Stimulated activated CD8-positive, alpha-beta memory T cell treated with anti-CD3 and anti-CD28 coated beads, Interleukin-12 subunit alpha, Interleukin-12 subunit beta, amount 100 ng/mL, for 4 hours (primary cell): ENCODE measurements around the gene TPD52L1.
A peak's percentile ranks its signal among the peaks of the same experiment; 100 is the strongest.
"Not testable (repeated sequence)": the region's sequence is repeated elsewhere in the genome, so short reads cannot be mapped to it uniquely, and the experiment has no call there.

Experiments used
- DNase-seq: peaks from one replicate; pipeline ENCODE4 v3.0.0-alpha.2; 2020; ENCODE audit warnings: low read depth

The TPD52L1 gene

GRCh38 chr6:125270380-125270779, 116.8 kb downstream of the TPD52L1 start:
- no peak for DNase-seq

DNA sequence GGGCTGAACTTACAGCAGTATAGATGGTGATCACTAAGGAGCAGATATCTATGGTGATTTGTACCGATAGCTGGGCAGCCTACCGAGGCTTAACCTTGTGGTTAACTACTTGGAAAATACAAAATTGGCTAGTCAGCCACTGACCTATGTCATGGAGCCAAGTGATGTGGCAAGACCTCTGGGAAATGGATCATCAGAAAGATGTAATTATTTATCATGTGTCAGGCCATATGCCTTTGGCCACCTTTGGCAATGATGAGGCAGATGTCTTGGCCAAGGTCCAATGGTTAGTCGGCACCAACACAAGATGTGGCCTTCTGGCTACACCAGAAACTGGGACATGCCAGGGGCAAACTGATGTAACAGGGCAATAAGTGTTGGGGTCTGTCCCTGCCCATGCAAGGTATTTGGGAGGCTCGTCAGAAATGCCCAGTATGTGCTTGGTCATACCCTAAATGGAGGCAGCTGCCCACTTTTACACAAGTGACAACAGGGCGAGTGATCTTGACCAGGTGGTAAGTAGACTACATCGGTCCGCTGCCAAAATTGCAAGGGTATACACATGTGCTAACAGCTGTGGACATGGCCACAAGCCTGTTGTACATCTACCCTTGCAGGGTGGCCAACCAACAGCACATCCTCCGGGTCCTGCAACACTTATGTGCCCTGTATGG, 118.0 kb downstream of the TPD52L1 start:
- no peak for DNase-seq

DNA sequence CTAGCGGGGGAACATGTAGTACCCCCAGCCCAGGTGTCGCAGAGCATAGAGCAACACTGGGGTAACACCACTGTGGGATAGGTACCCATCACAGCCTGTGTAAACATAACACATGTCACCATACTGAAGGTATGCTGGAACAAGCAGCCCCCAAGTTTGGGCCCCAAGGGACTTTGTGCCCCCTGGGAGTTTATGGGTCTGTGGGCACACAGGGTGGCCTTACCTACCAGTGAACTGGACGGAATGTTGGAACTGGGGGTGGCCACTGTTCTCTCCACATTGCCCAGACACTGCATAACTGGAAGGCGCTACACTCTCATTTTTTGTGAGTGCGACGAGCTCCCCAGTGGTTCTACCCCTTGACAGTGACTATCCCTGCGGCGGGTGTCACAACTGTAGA, 119.7 kb downstream of the TPD52L1 start:
- no peak for DNase-seq

DNA sequence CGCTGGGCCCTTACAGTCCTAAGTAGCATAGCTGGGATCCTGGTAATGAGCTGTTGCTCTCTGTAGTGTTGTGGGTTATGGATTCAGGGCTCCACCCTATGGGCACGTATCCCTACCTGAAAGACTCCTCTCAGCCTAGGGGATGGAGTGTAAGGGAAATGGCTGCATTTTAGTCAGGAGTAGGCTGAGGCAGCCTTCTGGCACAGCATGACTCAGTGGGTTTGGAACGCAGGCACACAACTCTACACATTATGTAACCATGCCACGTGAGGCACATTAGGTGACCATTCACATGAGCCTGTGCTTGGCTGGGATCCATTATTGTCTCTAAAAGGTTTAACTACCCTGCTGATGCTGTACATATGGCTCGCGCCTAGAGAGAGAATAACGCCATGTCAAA, 120.4 kb downstream of the TPD52L1 start:
- no peak for DNase-seq

- no peak for DNase-seq
These were observed 121.4 kb downstream of the TPD52L1 start for GRCh38 chr6:125274935-125275334.

GRCh38 chr6:125275779-125276178, 122.2 kb downstream of the TPD52L1 start:
- DNase-seq = no peak

- DNase-seq = no peak
These were observed 124.3 kb downstream of the TPD52L1 start for GRCh38 chr6:125277838-125278237.

GRCh38 chr6:125279961-125280360, 126.4 kb downstream of the TPD52L1 start:
- no peak for DNase-seq

DNA sequence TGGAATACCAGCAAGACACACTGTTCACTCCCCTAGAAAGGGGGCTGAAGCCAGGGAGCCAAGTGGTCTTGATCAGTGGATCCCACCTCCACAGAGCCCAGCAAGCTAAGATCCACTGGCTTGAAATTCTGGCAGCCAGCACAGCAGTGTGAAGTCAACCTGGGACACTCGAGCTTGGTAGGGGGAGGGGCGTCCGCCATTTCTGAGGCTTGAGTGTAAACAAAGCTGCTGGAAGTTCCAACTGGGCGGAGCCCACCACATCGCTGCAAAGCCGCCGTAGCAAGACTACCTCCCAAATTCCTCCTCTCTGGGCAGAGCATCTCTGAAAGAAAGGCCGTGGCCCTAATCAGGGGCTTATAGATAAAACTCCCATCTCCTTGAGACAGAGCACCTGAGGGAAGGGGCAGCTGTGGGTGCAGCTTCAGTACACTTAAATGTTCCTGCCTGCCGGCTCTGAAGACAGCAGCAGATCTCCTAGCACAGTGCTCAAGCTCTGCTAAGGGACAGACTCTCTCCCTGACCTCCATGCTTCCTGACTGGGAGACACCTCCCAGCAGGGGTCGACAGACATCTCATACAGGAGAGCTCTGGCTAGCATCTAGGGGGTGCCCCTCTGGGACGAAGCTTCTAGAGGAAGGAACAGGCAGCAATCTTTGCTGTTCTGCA, 126.9 kb downstream of the TPD52L1 start:
- not testable (repeated sequence) for DNase-seq

- DNase-seq = not testable (repeated sequence)
These were observed 128.9 kb downstream of the TPD52L1 start for GRCh38 chr6:125282470-125282869.

DNA sequence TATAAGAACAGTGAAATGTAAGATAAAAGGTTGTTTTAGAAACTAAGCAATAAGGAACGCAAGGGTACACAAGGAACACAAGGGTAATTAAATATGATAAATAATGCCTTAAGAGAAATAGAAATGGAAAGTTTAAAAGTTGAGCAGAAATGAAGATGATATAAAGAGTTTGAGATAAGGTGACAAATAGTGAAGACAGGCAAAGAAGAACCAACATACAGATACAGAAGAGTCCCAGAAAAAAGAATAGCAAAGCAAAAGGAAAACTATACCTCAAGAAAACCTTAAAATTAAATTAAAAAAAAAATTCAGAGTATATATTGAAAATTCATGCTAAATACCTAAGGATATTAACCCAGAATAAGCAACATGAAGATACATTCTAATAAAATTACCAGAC, 131.8 kb downstream of the TPD52L1 start:
- DNase-seq = no peak

DNA sequence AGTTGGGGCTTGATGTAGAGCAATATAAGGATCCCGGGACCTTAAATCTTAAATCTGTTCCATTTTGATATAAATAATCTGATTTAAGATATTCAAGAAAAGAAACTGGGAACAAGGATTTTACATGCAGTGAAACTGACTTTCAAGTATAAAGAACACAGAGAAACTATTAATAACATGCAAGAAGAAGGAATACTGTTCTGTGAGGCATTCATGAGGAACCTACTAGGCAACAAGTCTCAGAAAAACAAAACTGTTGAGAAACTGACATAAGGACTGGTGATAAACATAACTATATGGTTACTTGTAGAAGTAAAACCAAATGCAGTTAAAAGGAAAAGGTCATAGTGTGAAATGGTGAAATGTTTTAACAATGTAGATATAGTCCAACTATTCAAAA, 132.4 kb downstream of the TPD52L1 start:
- no peak for DNase-seq

- no peak for DNase-seq
These were observed 134.1 kb downstream of the TPD52L1 start for GRCh38 chr6:125287718-125288117.

- no peak for DNase-seq
These were observed 140.0 kb downstream of the TPD52L1 start for GRCh38 chr6:125293587-125293986.

GRCh38 chr6:125294036-125294435, 140.5 kb downstream of the TPD52L1 start:
- DNase-seq = no peak

GRCh38 chr6:125294925-125295324, 141.4 kb downstream of the TPD52L1 start:
- no peak for DNase-seq

DNA sequence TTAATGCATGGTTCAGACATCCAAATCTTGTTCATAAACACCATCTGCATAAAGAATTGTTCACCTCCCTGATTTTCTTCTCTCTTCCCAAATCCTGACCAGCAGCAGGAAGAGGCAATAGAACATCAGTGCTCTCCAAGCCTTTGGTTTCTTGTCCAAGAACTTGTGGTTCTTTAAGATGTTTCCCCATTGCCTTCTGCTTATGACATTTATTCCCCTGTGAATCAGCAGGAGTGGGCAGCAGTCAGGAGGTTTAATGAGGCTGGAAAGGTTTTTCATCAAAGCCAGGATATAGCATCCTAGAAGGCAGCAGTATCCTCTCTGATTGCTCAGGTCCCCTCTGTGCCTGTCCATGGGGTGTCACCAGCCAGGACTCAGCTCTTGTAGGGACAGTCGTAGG, 142.9 kb downstream of the TPD52L1 start:
- DNase-seq = no peak

- no peak for DNase-seq
These were observed 145.7 kb downstream of the TPD52L1 start for GRCh38 chr6:125299257-125299656.

GRCh38 chr6:125300992-125301434, 147.4 kb downstream of the TPD52L1 start:
- DNase-seq = no peak

DNA sequence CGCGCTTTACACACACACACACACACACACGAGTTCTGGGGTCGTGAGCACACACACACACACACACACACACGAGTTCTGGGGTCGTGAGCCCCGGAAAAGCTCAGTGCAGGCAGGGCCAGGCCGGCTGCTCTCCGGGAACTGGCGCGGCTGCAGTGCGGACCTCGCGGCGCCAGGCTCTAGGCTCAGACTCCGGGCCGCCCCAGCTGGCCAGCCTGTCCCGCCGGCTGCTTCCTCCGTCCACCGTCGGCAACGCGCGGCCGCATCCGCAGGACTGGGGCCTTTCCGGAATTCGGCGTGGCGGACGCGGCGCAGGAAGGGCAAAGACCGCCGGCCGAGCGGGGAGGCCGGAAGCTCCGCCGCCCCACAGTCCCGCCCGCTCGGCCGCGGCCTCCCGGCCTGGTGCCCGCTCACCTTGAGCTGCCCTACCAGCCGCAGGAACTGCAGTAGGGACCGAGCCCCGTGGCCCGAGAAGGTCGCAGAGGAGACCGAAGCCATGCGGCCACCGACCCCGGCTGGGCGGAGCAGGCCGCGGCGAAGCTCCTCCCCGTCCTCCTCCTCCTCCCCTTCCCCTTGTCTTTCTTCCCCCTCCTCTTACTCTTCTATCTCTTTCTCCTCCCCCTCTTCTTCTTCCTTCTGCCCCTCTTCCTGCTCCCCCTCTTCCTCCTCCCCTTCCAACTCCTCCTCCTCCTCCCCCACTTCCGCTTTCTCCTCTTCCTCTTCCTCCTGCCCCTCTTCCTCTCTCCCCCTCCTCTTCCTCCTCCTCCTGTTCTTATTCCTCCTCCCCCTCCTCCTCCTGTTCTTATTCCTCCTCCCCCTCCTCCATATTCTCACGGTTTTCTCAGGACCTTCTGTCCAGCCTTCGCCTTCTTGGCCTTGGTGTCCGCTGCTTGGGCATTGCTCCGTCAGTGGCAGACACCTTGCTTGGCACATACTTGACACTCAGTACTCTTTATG, 148.1 kb downstream of the TPD52L1 start, which contains the start of gene HDDC2:
HDDC2 (minus strand) TSS at position 533 of the 957 bp plus-strand sequence; CDS start at position 498, 35 bp downstream.
- peak; percentile 33 for DNase-seq

- no peak for DNase-seq
These were observed 149.4 kb downstream of the TPD52L1 start for GRCh38 chr6:125302840-125303511.

DNA sequence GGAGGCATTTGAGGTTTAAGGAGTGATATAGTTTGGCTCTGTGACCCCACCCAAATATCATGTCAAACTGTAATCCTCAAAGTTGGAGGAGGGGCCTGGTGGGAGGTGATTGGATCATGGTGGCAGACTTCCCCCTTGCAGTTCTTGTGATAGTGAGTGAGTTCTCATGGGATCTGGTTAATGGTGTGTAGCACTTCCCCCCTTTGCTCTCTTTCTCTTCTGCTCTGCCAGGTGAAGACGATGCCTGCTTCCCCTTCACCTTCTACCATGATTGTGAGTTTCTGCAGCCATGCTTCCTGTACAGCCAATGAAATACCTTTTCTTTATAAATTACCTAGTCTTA, 149.9 kb downstream of the TPD52L1 start:
- DNase-seq = no peak
